ENCODE data around the gene CAMTA1.

DNA sequence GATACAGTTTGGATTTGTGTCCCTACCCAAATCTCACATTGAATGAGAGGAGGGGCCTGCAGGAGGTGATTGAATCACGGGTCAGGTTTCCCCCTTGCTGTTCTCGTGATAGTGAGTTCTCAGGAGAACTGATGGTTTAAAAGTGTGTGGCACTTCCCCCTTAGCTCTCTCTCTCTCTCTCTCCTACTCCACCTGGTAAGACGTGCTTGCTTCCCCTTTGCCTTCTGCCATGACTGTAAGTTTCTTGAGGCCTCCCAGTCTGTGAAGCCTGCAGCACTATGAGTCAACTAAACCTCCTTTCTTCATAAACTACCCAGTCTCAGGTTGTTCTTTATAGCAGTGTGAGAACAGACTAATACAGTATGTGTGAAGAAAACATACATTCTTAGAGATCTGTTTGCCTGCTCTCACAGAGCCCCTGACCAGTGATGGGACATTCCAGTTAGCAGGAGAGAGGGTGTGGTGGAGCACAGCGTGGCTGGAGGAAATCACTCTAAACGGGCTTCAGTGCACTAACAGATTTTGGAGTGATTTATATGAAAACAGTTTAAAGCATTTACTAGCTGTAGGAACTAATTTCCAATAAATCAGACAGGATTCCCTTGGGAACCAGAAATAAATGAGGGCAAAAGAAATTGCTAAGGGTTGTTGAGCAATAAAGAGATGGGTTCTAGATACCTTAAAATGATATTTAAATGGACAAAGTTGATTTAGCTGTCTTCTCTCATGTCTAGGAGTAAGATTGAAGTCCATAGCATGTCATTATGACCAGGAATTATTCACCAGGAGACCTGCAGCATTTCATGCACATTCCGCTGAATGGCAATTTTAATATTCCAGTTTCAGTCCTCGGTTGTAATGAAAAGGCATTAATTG, 411.0 kb downstream of the CAMTA1 start:
- TF ChIP-seq ZZZ3 (IDR thresholded peaks at IDR 0.05), result no peak
- TF ChIP-seq ZNF668 (CRISPR knock-in tag; IDR thresholded peaks at IDR 0.05), result no peak
- TF ChIP-seq BHLHE40 (IDR thresholded peaks at IDR 0.05; ENCODE audit: low read length), result no peak
- TF ChIP-seq, protein P1, sequence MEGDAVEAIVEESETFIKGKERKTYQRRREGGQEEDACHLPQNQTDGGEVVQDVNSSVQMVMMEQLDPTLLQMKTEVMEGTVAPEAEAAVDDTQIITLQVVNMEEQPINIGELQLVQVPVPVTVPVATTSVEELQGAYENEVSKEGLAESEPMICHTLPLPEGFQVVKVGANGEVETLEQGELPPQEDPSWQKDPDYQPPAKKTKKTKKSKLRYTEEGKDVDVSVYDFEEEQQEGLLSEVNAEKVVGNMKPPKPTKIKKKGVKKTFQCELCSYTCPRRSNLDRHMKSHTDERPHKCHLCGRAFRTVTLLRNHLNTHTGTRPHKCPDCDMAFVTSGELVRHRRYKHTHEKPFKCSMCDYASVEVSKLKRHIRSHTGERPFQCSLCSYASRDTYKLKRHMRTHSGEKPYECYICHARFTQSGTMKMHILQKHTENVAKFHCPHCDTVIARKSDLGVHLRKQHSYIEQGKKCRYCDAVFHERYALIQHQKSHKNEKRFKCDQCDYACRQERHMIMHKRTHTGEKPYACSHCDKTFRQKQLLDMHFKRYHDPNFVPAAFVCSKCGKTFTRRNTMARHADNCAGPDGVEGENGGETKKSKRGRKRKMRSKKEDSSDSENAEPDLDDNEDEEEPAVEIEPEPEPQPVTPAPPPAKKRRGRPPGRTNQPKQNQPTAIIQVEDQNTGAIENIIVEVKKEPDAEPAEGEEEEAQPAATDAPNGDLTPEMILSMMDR (IDR thresholded peaks at IDR 0.05 in 2 of 3, conservative IDR thresholded peaks at IDR 0.05 in 1 of 3; ENCODE audit: insufficient read depth in 2 of 3, low read depth in 1 of 3, low read length in 3 of 3), result no peak
- no peak for TF ChIP-seq SAFB2 (IDR thresholded peaks at IDR 0.05; ENCODE audit: borderline replicate concordance, low read depth, low read length, severe bottlenecking)
- TF ChIP-seq RAD21 (CRISPR knock-in tag; conservative IDR thresholded peaks at IDR 0.05 in 1 of 2, IDR thresholded peaks at IDR 0.05 in 1 of 2), result no peak
- TF ChIP-seq, protein P2, sequence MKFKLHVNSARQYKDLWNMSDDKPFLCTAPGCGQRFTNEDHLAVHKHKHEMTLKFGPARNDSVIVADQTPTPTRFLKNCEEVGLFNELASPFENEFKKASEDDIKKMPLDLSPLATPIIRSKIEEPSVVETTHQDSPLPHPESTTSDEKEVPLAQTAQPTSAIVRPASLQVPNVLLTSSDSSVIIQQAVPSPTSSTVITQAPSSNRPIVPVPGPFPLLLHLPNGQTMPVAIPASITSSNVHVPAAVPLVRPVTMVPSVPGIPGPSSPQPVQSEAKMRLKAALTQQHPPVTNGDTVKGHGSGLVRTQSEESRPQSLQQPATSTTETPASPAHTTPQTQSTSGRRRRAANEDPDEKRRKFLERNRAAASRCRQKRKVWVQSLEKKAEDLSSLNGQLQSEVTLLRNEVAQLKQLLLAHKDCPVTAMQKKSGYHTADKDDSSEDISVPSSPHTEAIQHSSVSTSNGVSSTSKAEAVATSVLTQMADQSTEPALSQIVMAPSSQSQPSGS (CRISPR knock-in tag; IDR thresholded peaks at IDR 0.05), result no peak
- TF ChIP-seq TCF7L2 (IDR thresholded peaks at IDR 0.05; ENCODE audit: low read depth, low read length), result no peak
- no peak for TF ChIP-seq POLR2A (conservative IDR thresholded peaks at IDR 0.05)
- TF ChIP-seq, protein P3, sequence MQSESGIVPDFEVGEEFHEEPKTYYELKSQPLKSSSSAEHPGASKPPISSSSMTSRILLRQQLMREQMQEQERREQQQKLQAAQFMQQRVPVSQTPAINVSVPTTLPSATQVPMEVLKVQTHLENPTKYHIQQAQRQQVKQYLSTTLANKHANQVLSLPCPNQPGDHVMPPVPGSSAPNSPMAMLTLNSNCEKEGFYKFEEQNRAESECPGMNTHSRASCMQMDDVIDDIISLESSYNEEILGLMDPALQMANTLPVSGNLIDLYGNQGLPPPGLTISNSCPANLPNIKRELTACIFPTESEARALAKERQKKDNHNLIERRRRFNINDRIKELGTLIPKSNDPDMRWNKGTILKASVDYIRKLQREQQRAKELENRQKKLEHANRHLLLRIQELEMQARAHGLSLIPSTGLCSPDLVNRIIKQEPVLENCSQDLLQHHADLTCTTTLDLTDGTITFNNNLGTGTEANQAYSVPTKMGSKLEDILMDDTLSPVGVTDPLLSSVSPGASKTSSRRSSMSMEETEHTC (IDR thresholded peaks at IDR 0.05), result no peak
- TF ChIP-seq, protein P4, sequence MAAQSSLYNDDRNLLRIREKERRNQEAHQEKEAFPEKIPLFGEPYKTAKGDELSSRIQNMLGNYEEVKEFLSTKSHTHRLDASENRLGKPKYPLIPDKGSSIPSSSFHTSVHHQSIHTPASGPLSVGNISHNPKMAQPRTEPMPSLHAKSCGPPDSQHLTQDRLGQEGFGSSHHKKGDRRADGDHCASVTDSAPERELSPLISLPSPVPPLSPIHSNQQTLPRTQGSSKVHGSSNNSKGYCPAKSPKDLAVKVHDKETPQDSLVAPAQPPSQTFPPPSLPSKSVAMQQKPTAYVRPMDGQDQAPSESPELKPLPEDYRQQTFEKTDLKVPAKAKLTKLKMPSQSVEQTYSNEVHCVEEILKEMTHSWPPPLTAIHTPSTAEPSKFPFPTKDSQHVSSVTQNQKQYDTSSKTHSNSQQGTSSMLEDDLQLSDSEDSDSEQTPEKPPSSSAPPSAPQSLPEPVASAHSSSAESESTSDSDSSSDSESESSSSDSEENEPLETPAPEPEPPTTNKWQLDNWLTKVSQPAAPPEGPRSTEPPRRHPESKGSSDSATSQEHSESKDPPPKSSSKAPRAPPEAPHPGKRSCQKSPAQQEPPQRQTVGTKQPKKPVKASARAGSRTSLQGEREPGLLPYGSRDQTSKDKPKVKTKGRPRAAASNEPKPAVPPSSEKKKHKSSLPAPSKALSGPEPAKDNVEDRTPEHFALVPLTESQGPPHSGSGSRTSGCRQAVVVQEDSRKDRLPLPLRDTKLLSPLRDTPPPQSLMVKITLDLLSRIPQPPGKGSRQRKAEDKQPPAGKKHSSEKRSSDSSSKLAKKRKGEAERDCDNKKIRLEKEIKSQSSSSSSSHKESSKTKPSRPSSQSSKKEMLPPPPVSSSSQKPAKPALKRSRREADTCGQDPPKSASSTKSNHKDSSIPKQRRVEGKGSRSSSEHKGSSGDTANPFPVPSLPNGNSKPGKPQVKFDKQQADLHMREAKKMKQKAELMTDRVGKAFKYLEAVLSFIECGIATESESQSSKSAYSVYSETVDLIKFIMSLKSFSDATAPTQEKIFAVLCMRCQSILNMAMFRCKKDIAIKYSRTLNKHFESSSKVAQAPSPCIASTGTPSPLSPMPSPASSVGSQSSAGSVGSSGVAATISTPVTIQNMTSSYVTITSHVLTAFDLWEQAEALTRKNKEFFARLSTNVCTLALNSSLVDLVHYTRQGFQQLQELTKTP (IDR thresholded peaks at IDR 0.05; ENCODE audit: low read depth in 1 of 2, partially characterized antibody in 2 of 2), result no peak
- TF ChIP-seq BACH1 (tag; IDR thresholded peaks at IDR 0.05), result no peak
- TF ChIP-seq, protein P5, sequence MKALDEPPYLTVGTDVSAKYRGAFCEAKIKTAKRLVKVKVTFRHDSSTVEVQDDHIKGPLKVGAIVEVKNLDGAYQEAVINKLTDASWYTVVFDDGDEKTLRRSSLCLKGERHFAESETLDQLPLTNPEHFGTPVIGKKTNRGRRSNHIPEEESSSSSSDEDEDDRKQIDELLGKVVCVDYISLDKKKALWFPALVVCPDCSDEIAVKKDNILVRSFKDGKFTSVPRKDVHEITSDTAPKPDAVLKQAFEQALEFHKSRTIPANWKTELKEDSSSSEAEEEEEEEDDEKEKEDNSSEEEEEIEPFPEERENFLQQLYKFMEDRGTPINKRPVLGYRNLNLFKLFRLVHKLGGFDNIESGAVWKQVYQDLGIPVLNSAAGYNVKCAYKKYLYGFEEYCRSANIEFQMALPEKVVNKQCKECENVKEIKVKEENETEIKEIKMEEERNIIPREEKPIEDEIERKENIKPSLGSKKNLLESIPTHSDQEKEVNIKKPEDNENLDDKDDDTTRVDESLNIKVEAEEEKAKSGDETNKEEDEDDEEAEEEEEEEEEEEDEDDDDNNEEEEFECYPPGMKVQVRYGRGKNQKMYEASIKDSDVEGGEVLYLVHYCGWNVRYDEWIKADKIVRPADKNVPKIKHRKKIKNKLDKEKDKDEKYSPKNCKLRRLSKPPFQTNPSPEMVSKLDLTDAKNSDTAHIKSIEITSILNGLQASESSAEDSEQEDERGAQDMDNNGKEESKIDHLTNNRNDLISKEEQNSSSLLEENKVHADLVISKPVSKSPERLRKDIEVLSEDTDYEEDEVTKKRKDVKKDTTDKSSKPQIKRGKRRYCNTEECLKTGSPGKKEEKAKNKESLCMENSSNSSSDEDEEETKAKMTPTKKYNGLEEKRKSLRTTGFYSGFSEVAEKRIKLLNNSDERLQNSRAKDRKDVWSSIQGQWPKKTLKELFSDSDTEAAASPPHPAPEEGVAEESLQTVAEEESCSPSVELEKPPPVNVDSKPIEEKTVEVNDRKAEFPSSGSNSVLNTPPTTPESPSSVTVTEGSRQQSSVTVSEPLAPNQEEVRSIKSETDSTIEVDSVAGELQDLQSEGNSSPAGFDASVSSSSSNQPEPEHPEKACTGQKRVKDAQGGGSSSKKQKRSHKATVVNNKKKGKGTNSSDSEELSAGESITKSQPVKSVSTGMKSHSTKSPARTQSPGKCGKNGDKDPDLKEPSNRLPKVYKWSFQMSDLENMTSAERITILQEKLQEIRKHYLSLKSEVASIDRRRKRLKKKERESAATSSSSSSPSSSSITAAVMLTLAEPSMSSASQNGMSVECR (CRISPR knock-in tag; IDR thresholded peaks at IDR 0.05), result no peak
- TF ChIP-seq SIX5 (IDR thresholded peaks at IDR 0.05; ENCODE audit: borderline replicate concordance in 1 of 2, insufficient read depth in 1 of 2, low read depth in 1 of 2, low read length in 2 of 2), result no peak
